Measurements from ENCODE around the gene CST7. TPM values are rescaled to one million over a fixed set of nuclear protein-coding genes. Genes with fewer than 3 reads are reported as not detected.
A peak's percentile ranks its signal among the peaks of the same experiment; 100 is the strongest.

The CST7 gene
- total RNA-seq, 3 donors from 2014 or later: 0.33 to 2.5 (median 1.8) TPM

GRCh38 chr20:24936526-24937407 lies 12.3 kb upstream of the CST7 start:
- no peaks in the 10 kb centered on the region for H3K36me3 ChIP-seq
- intact Hi-C loops (cut with DNase I; ENCODE audit: low total_unique reads): no loop called here
- no peak for TF ChIP-seq POLR2A (IDR thresholded peaks at IDR 0.05)
- TF ChIP-seq, protein P1, sequence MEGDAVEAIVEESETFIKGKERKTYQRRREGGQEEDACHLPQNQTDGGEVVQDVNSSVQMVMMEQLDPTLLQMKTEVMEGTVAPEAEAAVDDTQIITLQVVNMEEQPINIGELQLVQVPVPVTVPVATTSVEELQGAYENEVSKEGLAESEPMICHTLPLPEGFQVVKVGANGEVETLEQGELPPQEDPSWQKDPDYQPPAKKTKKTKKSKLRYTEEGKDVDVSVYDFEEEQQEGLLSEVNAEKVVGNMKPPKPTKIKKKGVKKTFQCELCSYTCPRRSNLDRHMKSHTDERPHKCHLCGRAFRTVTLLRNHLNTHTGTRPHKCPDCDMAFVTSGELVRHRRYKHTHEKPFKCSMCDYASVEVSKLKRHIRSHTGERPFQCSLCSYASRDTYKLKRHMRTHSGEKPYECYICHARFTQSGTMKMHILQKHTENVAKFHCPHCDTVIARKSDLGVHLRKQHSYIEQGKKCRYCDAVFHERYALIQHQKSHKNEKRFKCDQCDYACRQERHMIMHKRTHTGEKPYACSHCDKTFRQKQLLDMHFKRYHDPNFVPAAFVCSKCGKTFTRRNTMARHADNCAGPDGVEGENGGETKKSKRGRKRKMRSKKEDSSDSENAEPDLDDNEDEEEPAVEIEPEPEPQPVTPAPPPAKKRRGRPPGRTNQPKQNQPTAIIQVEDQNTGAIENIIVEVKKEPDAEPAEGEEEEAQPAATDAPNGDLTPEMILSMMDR (IDR thresholded peaks at IDR 0.05): no peak
- no peak for TF ChIP-seq POLR2AphosphoS5 (IDR thresholded peaks at IDR 0.05)

DNA sequence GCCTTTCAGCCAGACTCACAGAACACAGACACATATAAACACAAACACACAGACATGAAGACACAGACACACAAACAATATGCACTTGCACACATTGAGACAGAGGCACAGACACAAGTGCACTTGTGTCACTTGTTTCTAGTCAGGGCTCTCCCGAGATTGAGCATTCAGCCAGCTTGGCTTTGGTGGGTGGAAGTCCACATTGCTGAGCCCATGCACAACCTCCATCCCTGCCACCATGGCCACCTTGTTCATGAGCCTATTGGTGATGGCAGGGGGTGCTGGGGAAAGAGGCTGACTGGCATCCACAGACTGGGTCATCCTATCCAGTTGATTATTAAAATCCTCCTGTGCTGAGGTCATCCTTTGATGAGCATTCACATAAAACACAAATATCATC lies 11.5 kb upstream of the CST7 start:
- H3K27ac ChIP-seq: no peak overlapping the region
- TF ChIP-seq POLR2A (IDR thresholded peaks at IDR 0.05) (no peak), POLR2AphosphoS5 (IDR thresholded peaks at IDR 0.05) (no peak)
- TF ChIP-seq, protein P1 (IDR thresholded peaks at IDR 0.05): no peak
- intact Hi-C loops (cut with DNase I; ENCODE audit: low total_unique reads): no loop called here

More at GRCh38 chr20:24936526-24937407, 12.3 kb upstream of the CST7 start:
- H3K9me3 ChIP-seq: peaks cover 0 to 13% of the 10 kb centered on the region in 2 donors
- DNase-seq (ENCODE audit: low spot score in 2 of 2): no peak
- no peaks in the 10 kb centered on the region for H3K27me3 ChIP-seq
- no peak overlapping the region for H3K4me3 ChIP-seq
- H3K4me1 ChIP-seq: no peaks in the 10 kb centered on the region
- no peak overlapping the region for H3K27ac ChIP-seq

DNA sequence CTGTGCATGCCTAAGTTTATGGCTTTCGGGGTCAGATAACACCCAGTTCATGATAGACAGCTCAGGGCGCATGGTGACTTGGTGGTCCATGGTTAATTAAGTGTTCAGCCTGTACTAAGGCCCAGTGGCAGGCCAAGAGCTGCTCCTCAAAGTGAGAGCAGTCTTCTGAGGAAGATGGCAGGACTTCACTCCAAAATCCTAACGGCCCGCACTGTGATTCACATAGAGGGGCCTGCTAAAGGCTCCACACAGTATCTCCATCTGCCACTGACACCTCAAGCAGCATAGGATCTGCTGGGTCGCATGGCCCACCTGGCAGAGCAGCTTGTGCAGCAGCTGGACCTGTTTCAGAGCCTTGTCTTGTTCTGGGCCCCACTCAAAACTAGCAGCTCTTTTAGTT lies 10.6 kb upstream of the CST7 start:
- TF ChIP-seq, protein P1 (IDR thresholded peaks at IDR 0.05): no peak
- TF ChIP-seq POLR2A (IDR thresholded peaks at IDR 0.05) (no peak), POLR2AphosphoS5 (IDR thresholded peaks at IDR 0.05) (no peak)

More for the DNA sequence above, 11.5 kb upstream of the CST7 start:
- no peaks in the 10 kb centered on the region for H3K36me3 ChIP-seq
- no peak overlapping the region for H3K4me3 ChIP-seq
- no peak for DNase-seq (ENCODE audit: low spot score in 2 of 2)
- H3K9me3 ChIP-seq: peaks cover 2 to 21% of the 10 kb centered on the region in 2 donors
- no peaks in the 10 kb centered on the region for H3K27me3 ChIP-seq
- no peaks in the 10 kb centered on the region for H3K4me1 ChIP-seq

GRCh38 chr20:24939036-24939435 lies 10.0 kb upstream of the CST7 start:
- no peaks in the 10 kb centered on the region for H3K36me3 ChIP-seq
- TF ChIP-seq, protein P1 (IDR thresholded peaks at IDR 0.05): no peak
- peaks cover 8 to 22% of the 10 kb centered on the region in 2 donors for H3K9me3 ChIP-seq
- no peaks in the 10 kb centered on the region for H3K27me3 ChIP-seq
- no peak overlapping the region for H3K27ac ChIP-seq
- no peaks in the 10 kb centered on the region for H3K4me1 ChIP-seq
- DNase-seq (ENCODE audit: low spot score in 2 of 2): no peak
- intact Hi-C loops (cut with DNase I; ENCODE audit: low total_unique reads): no loop called here
- H3K4me3 ChIP-seq: no peak overlapping the region

More for the DNA sequence above, 10.6 kb upstream of the CST7 start:
- Histone ChIP-seq H3K27me3 (no peaks in the 10 kb centered on the region), H3K27ac (no peak overlapping the region), H3K9me3 (peaks cover 5 to 22% of the 10 kb centered on the region in 2 donors), H3K4me1 (no peaks in the 10 kb centered on the region), H3K36me3 (no peaks in the 10 kb centered on the region), H3K4me3 (no peak overlapping the region)
- DNase-seq (ENCODE audit: low spot score in 2 of 2): peak in 1 of 2 donors; percentile 4
- intact Hi-C loops (cut with DNase I; ENCODE audit: low total_unique reads): no loop called here

- intact Hi-C loops (cut with DNase I; ENCODE audit: low total_unique reads): no loop called here
- H3K9me3 ChIP-seq: peaks cover 16 to 28% of the 10 kb centered on the region in 2 donors
- TF ChIP-seq POLR2A (IDR thresholded peaks at IDR 0.05) (no peak), POLR2AphosphoS5 (IDR thresholded peaks at IDR 0.05) (no peak)
- TF ChIP-seq, protein P1 (IDR thresholded peaks at IDR 0.05): no peak
Measured at GRCh38 chr20:24942679-24943078, 6.4 kb upstream of the CST7 start.

More at GRCh38 chr20:24942679-24943078, 6.4 kb upstream of the CST7 start:
- no peak for DNase-seq (ENCODE audit: low spot score in 2 of 2)
- Histone ChIP-seq H3K4me1 (no peaks in the 10 kb centered on the region), H3K27ac (no peak overlapping the region), H3K27me3 (no peaks in the 10 kb centered on the region), H3K36me3 (no peaks in the 10 kb centered on the region), H3K4me3 (no peak overlapping the region)

Measured in breast epithelium (tissue), 4 donors.